GM19324 (cell line): Measurements from ENCODE around the gene TPRG1L.
"Not testable (repeated sequence)": the region's sequence is repeated elsewhere in the genome, so short reads cannot be mapped to it uniquely, and the experiment has no call there.

Experiments used
- ATAC-seq: cut with Tn5 transposase; IDR thresholded peaks from one replicate; pipeline ENCODE4 v1.9.1; 2021; ENCODE audit warnings: mild to moderate bottlenecking, moderate library complexity; ENCODE audit not compliant: unreplicated experiment, low FRiP score

TPRG1L gene

DNA sequence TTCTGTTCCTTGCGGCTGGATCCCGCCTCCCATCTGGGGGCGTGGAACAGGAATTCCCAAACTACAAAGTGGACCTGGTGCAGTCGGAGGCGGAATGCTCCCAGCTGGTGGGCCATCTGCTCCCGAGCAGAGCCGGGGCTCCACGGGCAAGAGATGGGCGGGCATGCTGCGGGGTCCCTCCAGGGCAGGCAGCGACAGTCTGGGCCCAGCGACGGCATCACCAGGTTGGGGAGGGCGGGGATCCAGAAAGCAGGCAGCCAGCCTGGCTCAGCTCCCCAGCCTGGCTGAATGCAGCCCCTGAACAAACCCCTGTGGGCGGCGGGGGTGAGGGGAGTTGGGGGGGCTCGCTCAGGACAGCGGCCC, 17.1 kb upstream of the TPRG1L start:
- no peak for ATAC-seq

DNA sequence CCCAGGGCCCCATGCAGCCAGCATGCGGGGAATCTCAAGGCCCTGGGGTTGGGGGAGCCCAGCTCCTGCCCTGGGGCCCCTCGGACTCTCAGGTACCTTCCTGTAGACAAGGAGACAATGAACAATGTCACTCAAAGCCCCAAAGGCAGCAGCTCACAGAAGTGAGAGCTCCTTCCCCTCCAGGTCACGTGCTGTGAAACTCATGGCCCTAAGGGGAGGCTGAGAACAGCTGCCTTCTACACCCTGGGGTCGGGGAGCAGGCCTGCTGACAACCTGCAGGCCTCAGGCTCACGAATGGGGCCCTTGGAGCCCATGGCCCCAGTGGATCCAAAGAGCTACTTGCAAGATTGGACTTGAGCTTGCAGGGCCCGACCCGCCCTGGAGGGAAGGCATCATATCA, 16.7 kb upstream of the TPRG1L start:
- no peak for ATAC-seq

GRCh38 chr1:3609016-3609768, 15.6 kb upstream of the TPRG1L start:
- no peak for ATAC-seq

- no peak for ATAC-seq
Observed at GRCh38 chr1:3609769-3610526, 14.9 kb upstream of the TPRG1L start.

GRCh38 chr1:3610527-3611169, 14.2 kb upstream of the TPRG1L start:
- ATAC-seq = no peak

DNA sequence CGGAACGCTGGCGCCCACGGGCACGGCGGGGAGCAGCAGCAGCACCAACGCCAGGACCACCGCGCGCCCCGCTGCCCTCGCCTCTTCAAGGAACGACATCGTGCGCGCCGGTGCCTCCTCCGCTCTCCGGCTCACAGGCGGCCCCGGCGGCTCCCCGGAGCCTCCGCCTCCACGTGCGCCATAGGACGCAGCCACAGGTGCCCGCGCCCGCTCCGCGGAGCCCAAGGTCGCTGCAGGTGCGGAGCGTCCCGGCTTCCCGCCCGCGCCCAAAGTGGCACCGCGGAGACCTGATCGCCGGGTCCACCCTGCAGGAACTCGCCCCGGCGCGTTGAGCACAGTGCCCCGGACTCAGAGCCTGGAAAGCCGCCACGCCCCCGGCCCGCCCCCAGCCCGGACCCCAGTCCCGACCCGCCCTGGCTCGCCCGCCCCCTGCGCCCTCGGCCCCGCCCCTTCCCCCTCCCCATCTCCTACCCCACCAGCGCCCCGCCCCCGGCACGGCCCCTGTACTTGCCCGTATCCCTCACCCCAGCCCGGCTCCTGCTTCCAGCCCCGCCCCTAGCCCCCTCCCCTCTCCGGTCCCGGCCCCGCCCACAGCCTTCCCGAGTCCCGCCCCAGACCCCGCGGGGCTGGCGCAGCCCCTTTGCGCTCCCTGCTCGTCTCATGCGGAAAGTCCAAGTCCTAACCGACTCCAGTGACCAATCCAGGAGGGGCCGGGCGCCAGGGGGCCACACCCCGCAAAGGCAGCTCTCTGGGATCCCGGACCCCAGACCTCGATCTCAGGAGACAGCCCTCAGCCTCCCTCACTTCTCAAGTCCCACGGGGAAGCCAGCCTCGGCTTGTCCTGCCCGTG, 13.4 kb upstream of the TPRG1L start, which contains the start of gene MEGF6:
Gene MEGF6 (minus strand): TSS at position 339 of the 850 bp plus-strand sequence. CDS start 240 bp downstream, at position 99.
- no peak for ATAC-seq

DNA sequence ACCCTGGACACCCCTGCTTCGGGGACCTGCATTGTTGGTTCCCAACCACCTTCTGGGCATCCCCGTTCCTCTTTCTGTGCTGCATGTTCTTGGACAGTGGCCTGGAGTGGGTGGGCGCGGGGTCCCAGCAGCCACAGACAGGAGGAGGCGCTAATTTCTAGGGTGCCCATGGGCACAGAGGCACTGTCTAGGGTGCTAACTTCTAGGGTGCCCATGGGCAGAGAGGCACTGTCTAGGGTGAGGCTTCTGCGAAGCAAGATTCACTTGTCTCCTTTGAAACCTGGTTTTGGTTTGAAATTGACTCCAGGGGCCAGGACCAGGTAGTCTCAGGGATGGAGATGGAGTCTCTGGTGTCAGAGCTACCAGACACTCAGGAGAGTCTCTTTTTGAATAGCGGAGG, 12.7 kb upstream of the TPRG1L start:
- no peak for ATAC-seq

- no peak for ATAC-seq
Observed at GRCh38 chr1:3614755-3615742, 9.8 kb upstream of the TPRG1L start.

DNA sequence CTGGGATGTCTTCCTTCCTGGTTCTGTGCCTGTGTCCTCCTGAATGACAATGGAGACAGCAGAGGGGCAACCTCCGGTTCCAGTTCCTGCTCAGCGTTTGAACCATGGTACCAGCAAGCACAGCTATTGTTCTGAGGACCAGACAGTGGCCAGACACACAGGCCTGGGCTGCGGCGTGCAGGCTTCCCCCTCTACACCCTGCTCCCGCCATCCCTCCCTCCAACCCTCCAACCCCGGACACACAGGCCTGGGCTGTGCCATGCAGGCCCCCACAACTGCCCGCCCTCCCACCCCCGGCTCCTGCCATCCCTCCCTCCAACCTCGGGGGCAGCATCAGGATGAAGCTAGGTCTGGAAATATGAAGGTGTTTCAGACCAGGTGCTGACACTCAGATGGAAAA, 8.0 kb upstream of the TPRG1L start:
- ATAC-seq = no peak

GRCh38 chr1:3617806-3618345, 6.9 kb upstream of the TPRG1L start:
- no peak for ATAC-seq

- no peak for ATAC-seq
Observed at GRCh38 chr1:3618531-3618880, 6.3 kb upstream of the TPRG1L start.

DNA sequence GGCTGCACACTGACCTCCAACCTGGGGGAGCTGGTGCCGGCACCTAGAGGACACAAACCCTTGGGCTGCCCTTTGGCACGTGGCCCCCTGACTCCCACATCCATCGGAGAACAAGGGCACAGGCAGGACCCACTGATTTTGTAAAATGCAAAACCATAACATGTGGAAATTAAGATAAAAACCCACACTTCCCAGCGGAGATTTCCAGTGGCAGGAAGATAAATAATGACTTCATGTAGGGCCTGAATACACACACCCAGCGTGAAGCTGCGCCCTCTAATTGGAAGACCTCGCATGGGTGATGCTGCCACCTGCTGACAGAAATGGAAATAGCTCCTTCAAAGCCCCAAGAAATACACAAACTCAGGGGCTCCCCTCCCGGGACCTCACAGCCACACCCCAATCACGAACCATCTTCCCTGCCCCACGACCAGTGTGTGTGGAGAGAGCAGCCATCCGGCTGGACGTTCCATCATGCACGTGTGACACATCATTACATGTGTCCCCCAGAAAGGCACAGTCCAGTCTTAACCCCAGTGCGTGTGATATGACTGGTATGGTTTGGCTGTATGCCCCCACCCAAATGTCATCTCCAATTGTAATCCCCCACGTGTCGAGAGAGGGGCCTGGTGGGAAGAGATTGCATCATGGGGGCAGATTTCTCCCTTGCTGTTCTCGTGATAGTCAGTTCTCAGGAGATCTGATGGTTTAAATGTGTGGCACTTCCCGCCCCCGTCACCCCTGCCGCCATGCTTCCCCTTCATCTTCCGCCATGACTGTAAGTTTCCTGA, 5.7 kb upstream of the TPRG1L start:
- no peak for ATAC-seq

GRCh38 chr1:3620708-3621107, 4.1 kb upstream of the TPRG1L start:
- no peak for ATAC-seq

GRCh38 chr1:3621151-3621671, 3.6 kb upstream of the TPRG1L start:
- not testable (repeated sequence) for ATAC-seq

- not testable (repeated sequence) for ATAC-seq
Observed at GRCh38 chr1:3622102-3622501, 2.7 kb upstream of the TPRG1L start.

DNA sequence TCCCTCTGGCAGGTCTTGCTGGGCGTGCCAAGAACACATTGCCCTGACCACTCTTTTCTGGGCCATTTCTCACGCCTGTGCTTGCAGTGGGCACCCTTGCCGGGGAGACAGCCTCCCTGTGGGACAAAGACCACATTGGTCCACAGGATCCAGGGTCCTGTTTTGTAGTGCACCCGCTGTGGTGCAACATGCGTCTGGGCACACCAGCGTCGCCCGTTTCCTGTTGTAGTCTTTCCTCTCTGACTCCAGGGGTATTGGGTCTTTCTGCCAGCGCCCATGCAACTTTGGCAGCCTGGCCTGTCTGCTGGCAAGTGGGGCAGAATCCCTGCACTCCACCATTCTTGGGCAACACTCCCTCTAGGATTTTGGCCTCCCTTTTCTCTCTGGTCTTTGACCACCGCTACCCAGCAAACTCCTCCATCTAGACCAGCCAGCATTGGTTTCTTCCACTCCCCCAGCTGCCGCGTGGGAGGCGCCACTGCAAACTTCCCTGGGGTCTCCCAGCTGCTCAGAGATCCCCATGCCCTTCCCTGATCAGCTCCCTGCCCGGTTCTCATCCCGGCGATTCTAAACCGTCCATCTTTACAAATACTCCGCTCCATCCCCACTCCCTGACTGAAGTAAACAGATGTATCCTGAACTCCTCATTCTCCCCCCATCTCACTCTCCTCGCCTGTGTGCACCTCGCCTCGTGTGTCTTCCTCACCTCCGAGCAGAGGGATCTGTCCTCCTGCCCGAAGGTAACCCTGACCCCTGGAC, 1.2 kb upstream of the TPRG1L start:
- ATAC-seq = no peak

GRCh38 chr1:3625151-3625907, 514 bp downstream of the TPRG1L start:
- ATAC-seq = peak; percentile 7
